A673 (cell line): ENCODE measurements around the gene UPP1.

Source experiments
- CTCF ChIP-seq: fragments of 300-800, 200-600 bp; sonication (generic); conservative IDR thresholded peaks from 2 replicates; pipeline ENCODE4 v1.5.1; 2017; ENCODE audit warnings: low read depth, mild to moderate bottlenecking, antibody characterized with exemption, low read length, moderate library complexity, mixed read lengths
- EZH2 ChIP-seq: fragments of 200-600 bp; sonication (generic); IDR thresholded peaks from 2 replicates; pipeline ENCODE4 v1.6.1; 2017; ENCODE audit warnings: borderline replicate concordance, low read depth, mild to moderate bottlenecking, mixed read lengths, antibody characterized with exemption, low read length; ENCODE audit not compliant: poor library complexity, severe bottlenecking

DNA sequence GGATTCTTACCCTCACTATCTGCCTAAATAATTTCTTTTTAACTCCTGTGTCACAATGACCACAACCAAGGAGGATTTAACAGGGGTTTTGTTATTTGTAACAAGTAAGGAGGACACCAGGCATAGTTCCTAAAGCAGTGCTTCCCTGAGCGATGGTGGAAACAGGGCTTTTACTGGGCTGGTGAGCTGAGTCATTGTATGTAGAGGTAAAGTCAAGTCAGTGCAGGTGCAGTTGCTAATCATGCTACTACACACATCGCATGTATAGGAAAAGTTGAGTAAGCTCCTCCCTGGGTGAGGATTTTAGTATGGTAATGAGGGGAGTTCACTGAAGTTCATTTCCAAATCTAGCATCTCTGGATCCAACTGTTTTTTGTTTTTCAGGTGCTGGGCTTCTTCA is 59.2 kb downstream of the UPP1 start:
- TF ChIP-seq CTCF (no peak), EZH2 (no peak)
